Kidney (tissue), 14 donors: Measurements from ENCODE around the gene PIP5K1B. TPM values are rescaled to one million over a fixed set of nuclear protein-coding genes. Genes with fewer than 3 reads are reported as not detected.

ENCODE experiments used
- DNase-seq, 5 donors: peaks; one replicate each; pipeline ENCODE4 v3.0.0-alpha.2; 2013 to 2020
- FAIRE-seq: peaks from 2 replicates; lab custom pipeline; 2012; peaks lifted over from hg19 to GRCh38; lab: Jason Lieb, UNC
- H3K27ac ChIP-seq, 2 donors: one replicate each; pipeline ENCODE4 v1.7.0; 2013; ENCODE audit warnings: low read depth in 2 of 2, low read length in 2 of 2, inconsistent platforms in 1 of 2
- H3K27me3 ChIP-seq: one replicate; pipeline ENCODE4 v1.7.1; 2013; ENCODE audit warnings: low read length, inconsistent platforms; ENCODE audit not compliant: control insufficient read depth, insufficient read depth
- H3K36me3 ChIP-seq, 3 donors: one replicate each; pipeline versions ENCODE4 v1.7.0 to v1.7.1; 2013; ENCODE audit warnings: low read length in 3 of 3, control low read depth in 1 of 3, inconsistent platforms in 1 of 3; ENCODE audit not compliant: insufficient read depth in 3 of 3, control insufficient read depth in 2 of 3
- H3K4me1 ChIP-seq, 3 donors: one replicate each; pipeline versions ENCODE4 v1.7.0 to v1.7.1; 2013; ENCODE audit warnings: low read length in 3 of 3, inconsistent platforms in 1 of 3, low read depth in 1 of 3; ENCODE audit not compliant: control insufficient read depth in 2 of 3, insufficient read depth in 2 of 3
- H3K4me3 ChIP-seq, 3 donors: one replicate each; pipeline versions ENCODE4 v1.7.0 to v1.8.1; 2013; ENCODE audit warnings: low read length in 3 of 3, control low read depth in 1 of 3, inconsistent platforms in 1 of 3
- H3K9ac ChIP-seq, 3 donors: one replicate each; pipeline versions ENCODE4 v1.7.0 to v1.7.1; 2013; ENCODE audit warnings: low read length in 3 of 3, control low read depth in 1 of 3, inconsistent platforms in 1 of 3
- H3K9me3 ChIP-seq, 3 donors: one replicate each; pipeline versions ENCODE4 v1.7.0 to v1.7.1; 2013; ENCODE audit warnings: low read length in 3 of 3, control low read depth in 1 of 3, inconsistent platforms in 1 of 3; ENCODE audit not compliant: control insufficient read depth in 2 of 3, insufficient read depth in 1 of 3
- CTCF ChIP-seq: IDR thresholded peaks from 3 replicates; pipeline ENCODE4 v1.5.1; 2012; ENCODE audit warnings: mild to moderate bottlenecking, moderate library complexity, borderline replicate concordance; ENCODE audit not compliant: insufficient read depth; ENCODE audit errors: extremely low read depth
- intact Hi-C: fragments of 100-400 bp; cut with DNase I; formaldehyde crosslinking; loops from one replicate; pipeline ENCODE4 v1.11.1; 2022
- polyA plus RNA-seq: library from polyadenylated mRNA; stranded (reverse); fragments of 350-450 nt; fragmentation: Illumina TruSeq; extraction: RNeasy Lipid Tissue Mini Kit (QIAGEN cat#74804); gene quantifications from one replicate; pipeline ENCODE4 v1.2.3, GENCODE V29; 2014; ENCODE audit warnings: low read depth, low replicate concordance; ENCODE audit not compliant: insufficient read depth
- total RNA-seq: library from RNA; stranded (reverse); fragmentation: NEBNext Ultra II Directional; extraction: Animal tissue kit (Norgen Biotek cat#: 25700); gene quantifications from one replicate; pipeline ENCODE4 v1.2.1, GENCODE V29; 2021
- donor health status: control.
- donor health status: control.
- donor health status: control.
- donor health status: control.
- donor health status: control.
- donor health status: DM: yes; HTN: yes; CAD: no.
- donor health status: Normal renal cell carcinoma (clear cell type).

Gene PIP5K1B
- total and polyA plus RNA-seq, 2 donors from 2014 or later: 9.4 to 10.1 TPM

- H3K9ac ChIP-seq: no peak overlapping the region
- no peak overlapping the region for H3K27ac ChIP-seq
- FAIRE-seq (no peak), DNase-seq (no peak)
- intact Hi-C loops: no loop called here
- H3K4me1 ChIP-seq: peaks cover 0 to 3% (median 3%) of the 10 kb centered on the region in 3 donors
- no peak overlapping the region for H3K4me3 ChIP-seq
- no peaks in the 10 kb centered on the region for H3K9me3 ChIP-seq
- no peak for TF ChIP-seq CTCF
- no peaks in the 10 kb centered on the region for H3K36me3 ChIP-seq
- H3K27me3 ChIP-seq: no peaks in the 10 kb centered on the region
Measured at GRCh38 chr9:68867066-68867465, 162.0 kb downstream of the PIP5K1B start.

GRCh38 chr9:68869022-68869421, 164.0 kb downstream of the PIP5K1B start:
- no peaks in the 10 kb centered on the region for H3K27me3 ChIP-seq
- no peaks in the 10 kb centered on the region for H3K9me3 ChIP-seq
- peaks cover 4% of the 10 kb centered on the region in 3 donors for H3K4me1 ChIP-seq
- no peaks in the 10 kb centered on the region for H3K36me3 ChIP-seq
- no peak overlapping the region for H3K4me3 ChIP-seq
- no peak overlapping the region for H3K27ac ChIP-seq
- intact Hi-C loops: no loop called here
- TF ChIP-seq CTCF: no peak
- no peak for DNase-seq
- no peak overlapping the region for H3K9ac ChIP-seq
- no peak for FAIRE-seq

GRCh38 chr9:68870086-68870485, 165.0 kb downstream of the PIP5K1B start:
- H3K27ac ChIP-seq: no peak overlapping the region
- no peak for DNase-seq
- no peak overlapping the region for H3K9ac ChIP-seq
- peaks cover 4% of the 10 kb centered on the region in 3 donors for H3K4me1 ChIP-seq
- H3K9me3 ChIP-seq: no peaks in the 10 kb centered on the region
- H3K4me3 ChIP-seq: no peak overlapping the region
- intact Hi-C loops: no loop called here
- no peaks in the 10 kb centered on the region for H3K27me3 ChIP-seq
- no peaks in the 10 kb centered on the region for H3K36me3 ChIP-seq
- TF ChIP-seq CTCF: no peak
- FAIRE-seq: no peak

GRCh38 chr9:68871236-68871635, 166.2 kb downstream of the PIP5K1B start:
- Histone ChIP-seq H3K27ac (peak overlapping the region in 1 of 2 donors; percentile 2), H3K27me3 (no peaks in the 10 kb centered on the region), H3K36me3 (no peaks in the 10 kb centered on the region), H3K9me3 (no peaks in the 10 kb centered on the region), H3K4me1 (peaks cover 4% of the 10 kb centered on the region in 3 donors), H3K9ac (no peak overlapping the region), H3K4me3 (no peak overlapping the region)
- DNase-seq (no peak), FAIRE-seq (no peak)
- intact Hi-C loops: no loop called here
- no peak for TF ChIP-seq CTCF
